ENCODE results near the gene MYH9.

The MYH9 gene

DNA sequence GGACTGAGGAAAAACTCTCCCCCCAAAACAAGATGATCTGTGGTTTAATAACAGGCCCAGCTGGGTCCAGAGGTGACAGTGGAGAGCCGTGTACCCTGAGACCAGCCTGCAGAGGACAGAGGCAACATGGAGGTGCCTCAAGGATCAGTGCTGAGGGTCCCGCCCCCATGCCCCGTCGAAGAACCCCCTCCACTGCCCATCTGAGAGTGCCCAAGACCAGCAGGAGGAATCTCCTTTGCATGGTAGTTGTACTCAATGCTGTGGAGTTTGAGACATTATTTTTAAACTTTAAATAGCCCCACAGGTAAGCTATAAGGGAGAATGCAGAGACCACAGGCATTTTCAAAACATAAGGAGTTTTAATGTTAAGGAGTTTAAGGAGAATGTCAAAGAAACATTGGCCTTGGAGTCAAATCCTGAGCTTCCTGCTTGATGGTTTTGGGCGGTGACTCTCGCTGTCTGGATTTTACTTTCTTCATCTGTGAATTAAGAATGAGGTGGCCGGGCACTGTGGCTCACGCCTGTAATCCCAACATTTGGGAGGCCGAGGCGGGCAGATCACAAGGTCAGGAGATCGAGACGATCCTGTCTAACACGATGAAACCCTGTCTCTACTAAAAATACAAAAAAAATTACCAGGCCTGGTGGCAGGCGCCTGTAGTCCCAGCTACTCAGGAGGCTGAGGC is 128.0 kb downstream of the MYH9 start:
- H2AFZ ChIP-seq = peak overlapping the region; percentile 88
- no peaks in the 10 kb centered on the region for H3K9me3 ChIP-seq (ENCODE audit: control insufficient read depth, low read length)
- H3K4me1 ChIP-seq = peaks cover 3% of the 10 kb centered on the region
- H3K4me2 ChIP-seq (ENCODE audit: low read length) = no peak overlapping the region
- H3K27ac ChIP-seq = peak overlapping the region; percentile 54
- no peak overlapping the region for H3K4me3 ChIP-seq (ENCODE audit: low read depth, low read length)
- TF ChIP-seq, protein P1, sequence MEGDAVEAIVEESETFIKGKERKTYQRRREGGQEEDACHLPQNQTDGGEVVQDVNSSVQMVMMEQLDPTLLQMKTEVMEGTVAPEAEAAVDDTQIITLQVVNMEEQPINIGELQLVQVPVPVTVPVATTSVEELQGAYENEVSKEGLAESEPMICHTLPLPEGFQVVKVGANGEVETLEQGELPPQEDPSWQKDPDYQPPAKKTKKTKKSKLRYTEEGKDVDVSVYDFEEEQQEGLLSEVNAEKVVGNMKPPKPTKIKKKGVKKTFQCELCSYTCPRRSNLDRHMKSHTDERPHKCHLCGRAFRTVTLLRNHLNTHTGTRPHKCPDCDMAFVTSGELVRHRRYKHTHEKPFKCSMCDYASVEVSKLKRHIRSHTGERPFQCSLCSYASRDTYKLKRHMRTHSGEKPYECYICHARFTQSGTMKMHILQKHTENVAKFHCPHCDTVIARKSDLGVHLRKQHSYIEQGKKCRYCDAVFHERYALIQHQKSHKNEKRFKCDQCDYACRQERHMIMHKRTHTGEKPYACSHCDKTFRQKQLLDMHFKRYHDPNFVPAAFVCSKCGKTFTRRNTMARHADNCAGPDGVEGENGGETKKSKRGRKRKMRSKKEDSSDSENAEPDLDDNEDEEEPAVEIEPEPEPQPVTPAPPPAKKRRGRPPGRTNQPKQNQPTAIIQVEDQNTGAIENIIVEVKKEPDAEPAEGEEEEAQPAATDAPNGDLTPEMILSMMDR (IDR thresholded peaks at IDR 0.05) = no peak
- H3K27me3 ChIP-seq (ENCODE audit: control insufficient read depth, insufficient read depth, low read length) = no peaks in the 10 kb centered on the region
- H3K79me2 ChIP-seq = no peaks in the 10 kb centered on the region
- H3K36me3 ChIP-seq (ENCODE audit: control insufficient read depth, insufficient read depth, low read length) = no peaks in the 10 kb centered on the region
- H3K9ac ChIP-seq = no peak overlapping the region

DNA sequence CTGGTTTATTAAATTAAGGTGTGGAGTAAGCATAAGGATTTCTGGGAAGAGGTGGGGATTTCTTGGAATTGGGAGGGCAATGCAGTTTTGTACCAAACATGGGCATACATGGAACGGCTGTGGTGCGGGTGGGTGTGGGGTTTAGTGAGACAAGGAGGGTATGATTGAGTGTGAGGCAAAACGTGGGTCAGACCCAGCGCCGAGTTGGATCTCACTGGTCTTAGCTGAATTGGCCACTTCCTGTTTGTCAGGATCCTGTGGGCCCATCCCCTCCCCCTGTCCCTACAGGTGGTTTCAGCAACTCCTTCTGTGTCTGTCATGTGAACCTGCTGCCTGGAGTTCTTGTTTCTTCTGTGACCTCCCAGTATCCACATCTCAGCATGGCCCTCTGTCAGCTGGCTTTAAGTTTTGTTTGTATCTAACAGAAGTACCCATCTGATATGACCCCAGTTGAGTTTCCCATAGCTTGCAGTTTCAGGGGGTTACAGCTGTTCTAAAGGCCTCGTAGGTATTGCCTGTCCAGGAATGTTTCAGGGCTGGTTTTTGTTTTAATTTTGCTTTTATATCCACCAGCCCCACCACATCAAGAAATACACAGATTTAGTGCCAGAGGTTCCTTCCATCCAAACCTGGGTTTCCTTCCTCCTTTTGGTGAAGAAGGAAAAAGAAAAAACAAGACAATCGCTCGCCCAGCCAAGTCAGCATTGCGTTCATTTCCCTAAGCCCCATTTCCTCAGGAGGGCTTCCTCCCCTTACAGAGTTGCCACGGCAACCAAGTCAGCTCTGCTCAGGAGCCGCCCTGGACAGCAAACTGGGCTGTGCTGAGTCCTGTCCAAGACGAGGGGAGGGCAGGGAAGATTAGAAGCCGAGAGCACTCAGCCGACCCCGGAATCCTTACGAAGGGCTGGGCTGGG is 128.8 kb downstream of the MYH9 start:
- TF ChIP-seq, protein P1 (IDR thresholded peaks at IDR 0.05) = no peak
- Histone ChIP-seq H3K9ac (no peak overlapping the region), H3K27me3 (ENCODE audit: control insufficient read depth, insufficient read depth, low read length) (no peaks in the 10 kb centered on the region), H3K4me1 (peaks cover 3% of the 10 kb centered on the region), H3K4me3 (ENCODE audit: low read depth, low read length) (no peak overlapping the region), H3K4me2 (ENCODE audit: low read length) (no peak overlapping the region), H3K36me3 (ENCODE audit: control insufficient read depth, insufficient read depth, low read length) (no peaks in the 10 kb centered on the region), H2AFZ (peak overlapping the region; percentile 88), H3K27ac (peak overlapping the region; percentile 57), H3K9me3 (ENCODE audit: control insufficient read depth, low read length) (no peaks in the 10 kb centered on the region), H3K79me2 (no peaks in the 10 kb centered on the region)

DNA sequence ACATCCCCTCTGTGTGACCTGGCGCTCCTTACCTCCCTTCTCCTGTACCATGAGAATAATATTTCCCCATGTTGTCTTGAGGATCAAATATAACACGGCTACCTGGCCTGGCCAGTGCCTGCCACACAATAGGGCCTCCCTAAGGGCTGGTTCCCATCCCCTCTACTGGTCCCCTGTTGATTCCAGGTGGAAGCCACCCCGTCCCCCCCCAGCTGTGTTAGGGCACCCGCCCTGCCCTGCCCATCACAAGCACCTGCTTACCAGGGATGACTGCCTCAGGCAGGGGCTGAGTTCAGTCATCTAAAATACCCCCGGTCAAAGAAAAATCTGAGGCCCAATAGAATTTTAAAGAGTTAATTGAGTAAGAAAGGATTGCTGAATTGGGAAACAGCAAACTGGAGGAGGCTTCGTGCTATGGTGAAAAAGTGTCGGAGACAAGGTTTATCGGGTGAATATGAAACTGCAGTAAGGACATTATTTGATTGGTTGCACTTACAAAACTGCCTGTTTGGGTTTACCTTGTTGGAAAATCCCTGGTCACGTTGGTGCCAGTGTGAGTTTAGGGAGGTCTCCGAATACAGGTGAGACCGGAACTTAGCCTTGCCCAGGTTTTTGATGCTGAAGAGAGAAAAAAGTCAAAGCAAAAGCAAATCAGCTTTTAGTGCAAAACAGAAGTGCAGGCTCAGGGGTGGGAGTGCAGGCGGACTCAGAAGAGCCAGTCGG is 129.7 kb downstream of the MYH9 start:
- H3K27ac ChIP-seq = no peak overlapping the region
- no peaks in the 10 kb centered on the region for H3K79me2 ChIP-seq
- H3K9ac ChIP-seq = no peak overlapping the region
- H3K27me3 ChIP-seq (ENCODE audit: control insufficient read depth, insufficient read depth, low read length) = no peaks in the 10 kb centered on the region
- H3K4me3 ChIP-seq (ENCODE audit: low read depth, low read length) = no peak overlapping the region
- TF ChIP-seq, protein P1 (IDR thresholded peaks at IDR 0.05) = no peak
- H3K9me3 ChIP-seq (ENCODE audit: control insufficient read depth, low read length) = no peaks in the 10 kb centered on the region
- peaks cover 3% of the 10 kb centered on the region for H3K4me1 ChIP-seq
- no peak overlapping the region for H3K4me2 ChIP-seq (ENCODE audit: low read length)
- no peaks in the 10 kb centered on the region for H3K36me3 ChIP-seq (ENCODE audit: control insufficient read depth, insufficient read depth, low read length)
- H2AFZ ChIP-seq = no peak overlapping the region

DNA sequence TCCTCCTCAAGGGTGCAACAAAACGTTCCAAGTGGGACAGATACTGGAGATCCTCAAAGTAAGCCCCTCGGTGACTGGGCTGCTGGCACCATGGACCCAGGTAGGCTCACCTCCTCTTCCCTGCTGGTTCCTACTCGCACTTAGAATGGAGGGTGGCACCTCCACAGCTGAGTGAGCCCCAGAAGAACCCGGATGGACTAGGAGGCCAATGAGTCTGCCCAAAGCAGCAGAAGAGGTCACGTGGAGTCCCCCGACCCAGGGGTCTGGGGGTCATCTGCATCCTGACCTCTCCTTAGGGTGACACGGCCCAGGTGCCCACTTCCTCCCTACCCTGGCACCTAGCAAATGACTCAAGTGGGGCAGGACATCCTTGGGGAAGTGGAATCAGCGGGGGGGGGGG is 130.5 kb downstream of the MYH9 start:
- Histone ChIP-seq H3K9ac (no peak overlapping the region), H3K4me3 (ENCODE audit: low read depth, low read length) (no peak overlapping the region), H3K27ac (no peak overlapping the region), H3K4me2 (ENCODE audit: low read length) (no peak overlapping the region), H3K9me3 (ENCODE audit: control insufficient read depth, low read length) (no peaks in the 10 kb centered on the region), H3K27me3 (ENCODE audit: control insufficient read depth, insufficient read depth, low read length) (no peaks in the 10 kb centered on the region), H2AFZ (no peak overlapping the region), H3K79me2 (no peaks in the 10 kb centered on the region), H3K36me3 (ENCODE audit: control insufficient read depth, insufficient read depth, low read length) (no peaks in the 10 kb centered on the region), H3K4me1 (peaks cover 3% of the 10 kb centered on the region)
- TF ChIP-seq, protein P1 (IDR thresholded peaks at IDR 0.05) = no peak

Data from parathyroid adenoma (tissue), 2 donors.